Measurements from ENCODE around the gene FAH. TPM values are rescaled to one million over a fixed set of nuclear protein-coding genes. Genes with fewer than 3 reads are reported as not detected.

Gene FAH
- total RNA-seq, 1 donor from 2014 or later = 21.9 TPM

DNA sequence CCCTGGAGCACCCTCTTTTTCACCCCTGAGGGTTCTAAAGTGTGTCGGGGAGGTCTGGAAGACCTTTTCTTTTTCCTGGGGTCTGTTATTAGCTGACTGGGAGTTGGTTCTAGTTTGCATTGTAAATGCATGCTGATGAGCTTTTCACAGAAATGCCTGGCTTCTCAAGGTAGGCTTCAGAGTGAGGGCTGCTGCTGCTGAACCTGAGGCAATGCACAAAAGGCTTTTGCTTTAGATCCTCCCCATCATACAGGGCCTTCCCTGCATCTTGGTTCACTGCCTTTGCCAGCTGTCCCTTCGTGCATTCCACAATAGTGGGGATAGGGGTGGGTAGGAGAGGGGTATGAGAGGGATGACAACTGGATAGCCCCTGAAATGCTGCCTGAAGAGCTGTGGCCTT is 46.6 kb downstream of the FAH start:
- Histone ChIP-seq H3K4me2 (ENCODE audit: low read length) (no peak overlapping the region), H3K4me3 (ENCODE audit: insufficient read depth, low read depth, low read length) (no peak overlapping the region), H3K9me3 (ENCODE audit: insufficient read depth, low read depth, low read length) (no peaks in the 10 kb centered on the region), H3K27me3 (ENCODE audit: insufficient read depth, low read length) (peaks cover 5% of the 10 kb centered on the region), H3K4me1 (ENCODE audit: insufficient read depth, low read length) (no peaks in the 10 kb centered on the region), H3K36me3 (ENCODE audit: insufficient read depth, low read length) (no peaks in the 10 kb centered on the region), H4K20me1 (ENCODE audit: insufficient read depth, low read length) (no peaks in the 10 kb centered on the region), H3K27ac (ENCODE audit: low read depth, low read length) (no peak overlapping the region), H3K79me2 (ENCODE audit: insufficient read depth, low read length) (no peaks in the 10 kb centered on the region), H3K9ac (ENCODE audit: low read length) (no peak overlapping the region), H2AFZ (ENCODE audit: low read depth, low read length) (no peak overlapping the region)
- Mint-ChIP-seq H3K4me3 (ENCODE audit: unreplicated experiment) (no peak overlapping the region), H3K36me3 (ENCODE audit: low read depth, unreplicated experiment) (no peaks in the 10 kb centered on the region), H3K27me3 (ENCODE audit: low read depth, unreplicated experiment) (peaks cover 22% of the 10 kb centered on the region), H3K4me1 (ENCODE audit: low read depth, unreplicated experiment) (no peaks in the 10 kb centered on the region), H3K27ac (ENCODE audit: unreplicated experiment) (no peak overlapping the region), H3K9me3 (ENCODE audit: unreplicated experiment) (no peaks in the 10 kb centered on the region)
- TF ChIP-seq EZH2 (IDR thresholded peaks at IDR 0.05; ENCODE audit: insufficient read depth, low read length) = no peak
- TF ChIP-seq, protein P1, sequence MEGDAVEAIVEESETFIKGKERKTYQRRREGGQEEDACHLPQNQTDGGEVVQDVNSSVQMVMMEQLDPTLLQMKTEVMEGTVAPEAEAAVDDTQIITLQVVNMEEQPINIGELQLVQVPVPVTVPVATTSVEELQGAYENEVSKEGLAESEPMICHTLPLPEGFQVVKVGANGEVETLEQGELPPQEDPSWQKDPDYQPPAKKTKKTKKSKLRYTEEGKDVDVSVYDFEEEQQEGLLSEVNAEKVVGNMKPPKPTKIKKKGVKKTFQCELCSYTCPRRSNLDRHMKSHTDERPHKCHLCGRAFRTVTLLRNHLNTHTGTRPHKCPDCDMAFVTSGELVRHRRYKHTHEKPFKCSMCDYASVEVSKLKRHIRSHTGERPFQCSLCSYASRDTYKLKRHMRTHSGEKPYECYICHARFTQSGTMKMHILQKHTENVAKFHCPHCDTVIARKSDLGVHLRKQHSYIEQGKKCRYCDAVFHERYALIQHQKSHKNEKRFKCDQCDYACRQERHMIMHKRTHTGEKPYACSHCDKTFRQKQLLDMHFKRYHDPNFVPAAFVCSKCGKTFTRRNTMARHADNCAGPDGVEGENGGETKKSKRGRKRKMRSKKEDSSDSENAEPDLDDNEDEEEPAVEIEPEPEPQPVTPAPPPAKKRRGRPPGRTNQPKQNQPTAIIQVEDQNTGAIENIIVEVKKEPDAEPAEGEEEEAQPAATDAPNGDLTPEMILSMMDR (IDR thresholded peaks at IDR 0.05; ENCODE audit: insufficient read depth, low read depth, low read length) = no peak
- FAIRE-seq (no peak), DNase-seq (ENCODE audit: low read depth) (no peak)

DNA sequence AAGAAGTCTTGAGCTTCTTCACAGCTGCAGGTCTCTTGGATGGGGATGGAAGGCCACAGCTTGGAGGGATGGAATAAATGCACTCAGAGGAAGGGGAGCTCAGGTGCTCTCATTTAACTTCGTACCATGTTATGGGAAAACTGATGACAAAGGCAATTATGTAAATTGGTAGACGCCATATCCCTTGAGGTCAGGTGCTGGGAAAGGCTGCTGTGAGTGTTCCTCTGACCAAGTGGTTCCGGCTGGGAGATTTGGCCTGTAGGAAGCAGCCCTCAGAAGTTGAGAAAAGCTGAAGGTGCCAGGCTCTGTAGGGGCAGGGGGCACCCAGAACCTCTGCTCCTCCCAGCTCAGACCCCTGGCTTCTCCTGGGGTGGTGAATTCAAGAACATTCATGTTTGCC is 47.1 kb downstream of the FAH start:
- no peak overlapping the region for H3K4me3 Mint-ChIP-seq (ENCODE audit: unreplicated experiment)

More for the DNA sequence above, 47.1 kb downstream of the FAH start:
- Histone ChIP-seq H4K20me1 (ENCODE audit: insufficient read depth, low read length) (no peaks in the 10 kb centered on the region), H3K79me2 (ENCODE audit: insufficient read depth, low read length) (no peaks in the 10 kb centered on the region), H2AFZ (ENCODE audit: low read depth, low read length) (no peak overlapping the region), H3K27ac (ENCODE audit: low read depth, low read length) (no peak overlapping the region), H3K27me3 (ENCODE audit: insufficient read depth, low read length) (peaks cover 5% of the 10 kb centered on the region), H3K4me3 (ENCODE audit: insufficient read depth, low read depth, low read length) (no peak overlapping the region), H3K4me1 (ENCODE audit: insufficient read depth, low read length) (no peaks in the 10 kb centered on the region), H3K36me3 (ENCODE audit: insufficient read depth, low read length) (no peaks in the 10 kb centered on the region), H3K4me2 (ENCODE audit: low read length) (no peak overlapping the region), H3K9me3 (ENCODE audit: insufficient read depth, low read depth, low read length) (no peaks in the 10 kb centered on the region), H3K9ac (ENCODE audit: low read length) (no peak overlapping the region)
- Mint-ChIP-seq H3K27me3 (ENCODE audit: low read depth, unreplicated experiment) (peaks cover 22% of the 10 kb centered on the region), H3K4me1 (ENCODE audit: low read depth, unreplicated experiment) (no peaks in the 10 kb centered on the region), H3K36me3 (ENCODE audit: low read depth, unreplicated experiment) (no peaks in the 10 kb centered on the region), H3K9me3 (ENCODE audit: unreplicated experiment) (no peaks in the 10 kb centered on the region), H3K27ac (ENCODE audit: unreplicated experiment) (no peak overlapping the region)
- DNase-seq (ENCODE audit: low read depth) (no peak), FAIRE-seq (no peak)
- TF ChIP-seq, protein P1 (IDR thresholded peaks at IDR 0.05; ENCODE audit: insufficient read depth, low read depth, low read length) = no peak
- TF ChIP-seq EZH2 (IDR thresholded peaks at IDR 0.05; ENCODE audit: insufficient read depth, low read length) = no peak

Measured in astrocyte (in vitro differentiated cells and primary cell).